Measurements from ENCODE around the gene NR3C2.
"Not testable (repeated sequence)": the region's sequence is repeated elsewhere in the genome, so short reads cannot be mapped to it uniquely, and the experiment has no call there.

- TF ChIP-seq CTCF (IDR thresholded peaks at IDR 0.05; ENCODE audit: low read length); EZH2 (optimal IDR thresholded peaks at IDR 0.05; ENCODE audit: low read depth, low read length): not testable (repeated sequence)
Observed at GRCh38 chr4:148187454-148188222, 254.6 kb downstream of the NR3C2 start.
